K562 (cell line): ENCODE measurements around the gene EGLN1. TPM values are rescaled to one million over a fixed set of nuclear protein-coding genes. Genes with fewer than 3 reads are reported as not detected.

Experiments
- COPS2 ChIP-seq: fragments of 450-650 bp; conservative IDR thresholded peaks from 2 replicates; pipeline ENCODE4 v1.6.1; 2016; ENCODE audit warnings: mild to moderate bottlenecking, moderate library complexity
- E2F8 ChIP-seq: fragments of 450-650 bp; IDR thresholded peaks from 2 replicates; pipeline ENCODE4 v1.7.1; 2018; ENCODE audit warnings: mild to moderate bottlenecking, low read depth; ENCODE audit not compliant: partially characterized antibody
- GABPA ChIP-seq: fragments of 200-800 bp; sonication (Bioruptor generic); conservative IDR thresholded peaks from 2 replicates; pipeline ENCODE4 v1.6.1; 2016; ENCODE audit warnings: low read depth, missing genetic modification characterization, missing compliant biosample characterization
- GATAD2B ChIP-seq: fragments of 450-650 bp; IDR thresholded peaks from 2 replicates; pipeline ENCODE4 v1.6.1; 2017; ENCODE audit warnings: mild to moderate bottlenecking, borderline replicate concordance
- HCFC1 ChIP-seq: IDR thresholded peaks from 2 replicates; pipeline ENCODE4 v1.6.1; 2012; ENCODE audit warnings: low read depth, low read length, improper control_type of control experiment
- HNRNPL ChIP-seq: fragments of 200-400 bp; formaldehyde crosslinking; IDR thresholded peaks from 2 replicates; pipeline ENCODE4 v1.6.1; 2017; ENCODE audit warnings: low read depth, mild to moderate bottlenecking, low read length
- KLF13 ChIP-seq: fragments of 450-650 bp; IDR thresholded peaks from 2 replicates; pipeline ENCODE4 v1.6.1; 2016; ENCODE audit warnings: missing genetic modification characterization, low read depth, mild to moderate bottlenecking, missing compliant biosample characterization, moderate library complexity, borderline replicate concordance
- MXI1 ChIP-seq: IDR thresholded peaks from 2 replicates; pipeline ENCODE4 v1.6.1; 2011; ENCODE audit warnings: low read depth, mild to moderate bottlenecking, improper control_type of control experiment, low read length
- MYNN ChIP-seq, 2 experiments: sonication (generic); formaldehyde crosslinking in 1 of 2; IDR thresholded peaks; 2 replicates each; pipeline versions ENCODE4 v1.5.0 to v1.6.1; 2016 to 2020; ENCODE audit warnings: antibody characterized with exemption in 1 of 2, missing genetic modification reagents in 1 of 2
- NBN ChIP-seq: fragments of 450-650 bp; IDR thresholded peaks from 2 replicates; pipeline ENCODE4 v1.6.1; 2016; ENCODE audit warnings: low read depth, mild to moderate bottlenecking
- NCOA2 ChIP-seq, 2 experiments: fragments of 450-650 bp; IDR thresholded peaks; 2 replicates each; pipeline ENCODE4 v1.6.1; 2018; ENCODE audit warnings: mild to moderate bottlenecking in 2 of 2, moderate library complexity in 1 of 2; ENCODE audit not compliant: partially characterized antibody in 2 of 2
- NCOA6 ChIP-seq: fragments of 450-650 bp; IDR thresholded peaks from 2 replicates; pipeline ENCODE4 v1.6.1; 2017; ENCODE audit warnings: mild to moderate bottlenecking
- PCBP1 ChIP-seq: fragments of 200-400 bp; formaldehyde crosslinking; IDR thresholded peaks from 2 replicates; pipeline ENCODE4 v1.6.1; 2018; ENCODE audit warnings: mild to moderate bottlenecking, low read depth, low read length; ENCODE audit not compliant: poor library complexity, severe bottlenecking
- PTBP1 ChIP-seq: fragments of 200-400 bp; formaldehyde crosslinking; IDR thresholded peaks from 2 replicates; pipeline ENCODE4 v1.6.1; 2017; ENCODE audit warnings: low read depth, low read length
- PURB ChIP-seq: sonication (generic); formaldehyde crosslinking; IDR thresholded peaks from 2 replicates; pipeline ENCODE4 v1.9.0; 2021; ENCODE audit warnings: low read depth, mild to moderate bottlenecking, missing genetic modification reagents
- PYGO2 ChIP-seq: fragments of 450-650 bp; IDR thresholded peaks from 2 replicates; pipeline ENCODE4 v1.6.1; 2016; ENCODE audit warnings: mild to moderate bottlenecking, missing genetic modification characterization, moderate library complexity, missing compliant biosample characterization
- RBM14 ChIP-seq: fragments of 200-400 bp; formaldehyde crosslinking; IDR thresholded peaks from 2 replicates; pipeline ENCODE4 v1.6.1; 2018; ENCODE audit warnings: low read depth, mild to moderate bottlenecking, low read length, moderate library complexity, borderline replicate concordance; ENCODE audit not compliant: insufficient read depth
- SRSF1 ChIP-seq: fragments of 200-400 bp; formaldehyde crosslinking; IDR thresholded peaks from 2 replicates; pipeline ENCODE4 v1.6.1; 2017; ENCODE audit warnings: mild to moderate bottlenecking, low read depth, low read length, moderate library complexity
- TCF7L2 ChIP-seq: fragments of 150-350 bp; IDR thresholded peaks from 2 replicates; pipeline ENCODE4 v1.6.1; 2016; ENCODE audit warnings: low read depth, mild to moderate bottlenecking, low read length, moderate library complexity
- ZNF143 ChIP-seq: sonication (generic); formaldehyde crosslinking; IDR thresholded peaks from 2 replicates; pipeline ENCODE4 v1.9.0; 2022; ENCODE audit warnings: mild to moderate bottlenecking, missing genetic modification reagents
- ZNF175 ChIP-seq: fragments of 200-800 bp; sonication (Bioruptor generic); IDR thresholded peaks from 2 replicates; pipeline ENCODE4 v1.6.1; 2016; ENCODE audit warnings: low read depth, mild to moderate bottlenecking, missing genetic modification characterization, missing compliant biosample characterization
- ZNF232 ChIP-seq: sonication (generic); formaldehyde crosslinking; IDR thresholded peaks from 2 replicates; pipeline ENCODE4 v1.8.0; 2022; ENCODE audit warnings: mild to moderate bottlenecking, missing genetic modification reagents
- polyA plus RNA-seq, 8 experiments: library from polyadenylated mRNA; depleted of rRNA in 4 of 8; stranded (reverse) in 5 of 8; unstranded in 3 of 8; fragments of >200 nt; fragmentation: Nextera tagmentation in 2 of 8; fragmentation: Illumina TruSeq in 1 of 8; extraction: Ambion mirVana in 2 of 8; extraction: Trizol in 1 of 8; gene quantifications; 2 replicates each; pipeline versions ENCODE4 v1.2.1 to v1.2.3, GENCODE V29; 2011 to 2014; ENCODE audit warnings: inconsistent platforms in 1 of 8, missing spikeins in 1 of 8
- total RNA-seq, 7 experiments: library from RNA; depleted of rRNA in 6 of 7; stranded (reverse); fragments of >200 nt in 6 of 7; fragmentation: Illumina TruSeq in 2 of 7; extraction: Trizol in 2 of 7; gene quantifications; 2 replicates each; pipeline versions ENCODE4 v1.2.1 to v1.2.3, GENCODE V29; 2011 to 2021; ENCODE audit warnings: low replicate concordance in 1 of 7

The EGLN1 gene
- total and polyA plus RNA-seq, 9 of the 15 experiments (the other 6 are each of a cell fraction or from before 2014, with no cell fraction given) = 5.2 to 54.3 (median 24.6) TPM

GRCh38 chr1:231337472-231338269 is 84.4 kb downstream of the EGLN1 start, which contains the start of gene EXOC8 (continued):
- TF ChIP-seq PURB (CRISPR knock-in tag) = no peak
- TF ChIP-seq COPS2 = no peak
- TF ChIP-seq GATAD2B = no peak
- TF ChIP-seq HNRNPL = no peak
- TF ChIP-seq MYNN (IDR thresholded peaks at IDR 0.05) = no peak
- no peak for TF ChIP-seq MYNN (CRISPR knock-in tag; IDR thresholded peaks at IDR 0.05)
- TF ChIP-seq E2F8 = peak; percentile 50
- no peak for TF ChIP-seq RBM14
- TF ChIP-seq HCFC1 = no peak
- peak; percentile 62; the same call in 1 of the 2 replicates for TF ChIP-seq MXI1
- TF ChIP-seq GABPA (tag) = no peak
- peak; percentile 78 for TF ChIP-seq NCOA6
- no peak for TF ChIP-seq ZNF175 (CRISPR knock-in tag)
- no peak for TF ChIP-seq PYGO2 (tag)
- TF ChIP-seq NBN = no peak
- no peak for TF ChIP-seq KLF13 (tag)
- TF ChIP-seq PTBP1 = no peak
- TF ChIP-seq NCOA2 (IDR thresholded peaks at IDR 0.05; ENCODE audit: partially characterized antibody in 2 of 2) = no peak
- 0 out of 2 replicates have a peak, but pooled peaks have one; percentile 23 for TF ChIP-seq ZNF143 (CRISPR knock-in tag)
- TF ChIP-seq TCF7L2 = no peak
- no peak for TF ChIP-seq PCBP1
- no peak for TF ChIP-seq ZNF232
- no peak for TF ChIP-seq SRSF1
